DMS79 treated with DMSO at 0.1 percent for 48 hours (cell line): Measurements from ENCODE around the gene MGAT4A.
"Not testable (repeated sequence)": the region's sequence is repeated elsewhere in the genome, so short reads cannot be mapped to it uniquely, and the experiment has no call there.

Experiments used
- DNase-seq: peaks from one replicate; lab custom pipeline; 2025; lab: John Stamatoyannopoulos, UW

MGAT4A gene

DNA sequence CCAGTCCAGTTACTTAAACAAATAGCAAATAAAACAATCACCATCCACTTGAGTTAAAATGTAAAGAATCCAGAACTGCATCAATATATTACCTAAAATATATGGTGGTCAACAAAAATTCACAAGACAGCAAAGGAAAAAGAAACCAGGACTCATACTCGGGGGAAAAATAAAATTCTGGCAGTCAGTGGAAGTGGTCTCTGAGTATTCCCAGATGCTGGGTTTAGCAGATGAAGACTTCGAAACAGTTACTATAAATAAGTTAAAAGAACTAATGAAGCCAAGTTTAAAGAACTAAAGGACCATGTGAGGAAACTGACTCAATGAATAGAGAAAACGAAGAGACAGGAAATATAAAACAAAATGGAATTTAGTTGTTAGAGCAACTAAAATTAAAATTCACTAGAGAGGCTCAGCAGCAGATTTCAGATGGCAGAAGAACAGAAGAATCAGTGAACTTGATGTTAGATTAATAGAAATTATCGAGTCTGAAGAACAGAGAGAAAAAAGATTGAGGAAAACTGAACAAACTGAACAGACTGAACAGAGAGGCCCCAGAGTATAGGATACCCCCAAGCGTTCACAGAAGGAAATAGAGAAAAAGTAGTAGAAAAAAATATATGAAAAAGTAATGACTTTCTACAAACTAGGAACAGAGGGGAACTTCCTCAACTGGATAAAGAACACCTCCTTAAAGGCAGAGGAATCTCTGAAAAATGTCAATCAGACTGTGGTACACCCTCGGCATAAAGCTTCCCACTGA lies 27.9 kb downstream of the MGAT4A start:
- DNase-seq, result no peak

DNA sequence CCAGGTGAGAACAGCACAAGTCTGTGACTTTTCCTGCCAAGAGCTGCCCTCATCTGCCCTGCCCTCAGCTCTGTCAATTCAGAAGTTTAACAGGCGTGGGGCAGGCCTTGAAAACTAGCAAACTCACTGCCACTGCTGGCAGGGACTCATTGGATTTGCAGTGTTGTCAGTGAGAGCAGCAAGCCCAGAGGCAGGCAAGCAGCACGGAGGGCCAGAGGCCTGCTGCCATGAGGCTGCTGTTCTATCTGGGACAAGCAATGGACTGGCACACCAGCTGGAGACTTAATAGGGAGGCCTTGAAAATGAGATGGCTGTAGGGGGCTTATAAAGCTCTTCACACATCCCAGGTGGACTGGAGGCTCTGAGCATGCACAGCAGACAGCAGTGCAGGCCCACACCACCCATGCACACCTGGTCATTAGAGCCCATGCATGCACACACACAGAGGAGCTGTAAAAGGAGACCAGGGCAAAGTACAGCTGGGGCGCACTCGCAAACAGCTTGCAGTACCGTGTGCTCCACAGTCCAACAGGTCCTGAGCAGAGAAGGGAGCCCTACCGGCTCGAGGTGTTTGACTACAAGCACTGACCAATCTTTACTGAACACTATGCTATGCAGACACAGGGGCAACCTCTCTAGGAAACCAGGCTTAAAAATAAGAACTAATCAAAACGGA lies 28.7 kb downstream of the MGAT4A start:
- DNase-seq, result no peak

DNA sequence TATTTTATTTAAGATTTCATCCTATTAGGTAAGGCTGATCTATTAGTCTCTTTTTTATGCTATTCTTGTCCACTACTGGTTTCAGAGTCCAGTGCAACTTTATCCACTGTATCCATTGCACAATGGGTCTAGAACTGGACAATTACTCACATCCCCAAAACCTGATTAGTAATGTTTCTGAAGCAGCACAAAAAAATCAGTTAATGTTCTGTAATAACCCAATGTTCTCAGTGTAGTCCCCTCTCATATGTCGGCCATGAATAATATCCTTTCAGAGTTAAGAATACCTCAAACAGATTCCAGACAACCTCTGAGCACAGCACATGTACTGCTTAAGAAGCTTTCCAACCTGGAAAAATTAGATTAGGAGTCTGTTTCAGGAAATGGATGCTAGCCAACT lies 29.7 kb downstream of the MGAT4A start:
- no peak for DNase-seq

DNA sequence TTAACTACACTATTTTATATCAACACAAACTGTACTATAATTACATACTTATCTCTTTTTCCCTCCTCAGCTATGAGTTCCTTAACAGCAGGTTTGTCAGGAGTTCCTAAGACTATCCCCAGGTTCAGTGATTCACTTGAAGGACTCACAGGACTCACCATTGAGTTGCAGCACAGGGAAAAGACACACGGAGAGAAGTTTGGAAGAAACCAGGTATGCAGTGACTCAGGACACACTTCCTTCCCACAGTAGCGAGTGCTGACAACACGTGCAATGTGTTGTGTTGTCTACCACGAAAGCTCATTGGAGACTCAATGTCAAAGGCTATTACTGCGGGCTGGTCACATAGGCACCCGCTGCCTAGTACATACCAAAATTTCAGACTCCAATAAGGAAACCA lies 32.0 kb downstream of the MGAT4A start:
- no peak for DNase-seq

DNA sequence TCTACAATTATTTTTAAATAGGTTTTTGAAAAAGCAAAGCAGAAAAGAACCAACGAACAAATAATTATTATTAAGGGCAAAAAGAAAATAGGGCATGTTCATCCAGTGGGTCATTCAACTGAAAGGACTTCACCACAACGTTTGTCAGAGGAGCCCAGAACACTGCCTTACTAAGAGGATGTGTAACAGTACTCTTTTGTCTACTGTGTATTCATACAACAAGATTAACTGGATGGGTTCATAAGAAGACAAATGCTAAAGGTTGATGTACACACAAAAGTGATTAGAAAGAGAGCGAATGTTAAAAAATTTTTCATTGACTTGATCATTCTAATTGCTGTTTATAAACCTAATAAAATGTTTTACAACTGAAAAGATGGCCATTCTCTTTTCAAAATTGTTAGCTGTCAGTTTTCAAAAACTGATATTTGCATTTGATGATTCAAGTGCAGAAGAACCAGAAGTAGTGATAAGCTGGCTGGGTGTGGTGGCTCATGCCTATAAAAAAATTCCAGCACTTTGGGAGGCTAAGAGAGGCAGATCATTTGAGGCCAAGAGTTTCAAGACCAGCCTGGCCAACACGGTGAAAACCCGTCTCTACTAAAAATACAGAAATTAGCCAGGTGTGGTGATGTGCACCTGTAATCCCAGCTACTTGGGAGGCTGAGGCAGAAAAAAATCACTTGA lies 33.1 kb downstream of the MGAT4A start:
- DNase-seq, result no peak

DNA sequence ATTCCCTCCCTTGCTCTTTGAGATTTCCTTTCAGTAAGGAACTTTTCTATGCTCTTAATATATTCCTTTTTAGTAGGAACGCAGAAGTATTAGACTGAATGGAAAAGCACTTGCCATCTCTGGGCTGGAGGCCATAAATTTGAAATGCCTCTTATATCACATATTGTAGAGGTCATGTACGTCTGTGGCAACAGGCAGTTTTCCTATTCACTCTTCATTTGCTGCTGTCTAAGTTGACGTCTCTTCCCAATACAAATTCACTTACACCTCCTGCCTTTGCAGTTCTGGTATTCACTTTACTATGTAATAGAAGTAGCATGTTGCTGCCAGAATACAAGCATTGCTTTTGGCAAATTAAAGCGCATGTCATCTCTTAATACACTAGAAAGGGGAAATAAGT lies 34.7 kb downstream of the MGAT4A start:
- no peak for DNase-seq

DNA sequence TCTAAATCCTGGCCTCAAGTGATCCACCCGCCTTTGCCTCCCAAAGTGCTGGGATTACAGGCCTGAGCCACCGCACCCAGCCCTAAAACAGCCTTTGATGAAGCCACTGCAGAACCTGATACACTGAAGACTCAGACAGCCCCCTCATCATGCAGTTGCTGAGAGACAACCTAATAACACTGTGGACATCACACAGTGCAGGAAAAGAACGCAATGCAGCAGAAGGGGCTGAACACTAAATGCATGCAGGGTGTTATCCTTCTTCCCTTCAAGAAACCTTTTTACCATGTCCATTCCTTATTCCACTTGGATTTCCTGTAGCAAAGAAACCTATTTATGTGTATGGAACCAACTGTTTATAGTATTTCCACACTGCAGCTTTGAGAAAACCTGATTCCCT lies 35.7 kb downstream of the MGAT4A start:
- DNase-seq, result no peak

DNA sequence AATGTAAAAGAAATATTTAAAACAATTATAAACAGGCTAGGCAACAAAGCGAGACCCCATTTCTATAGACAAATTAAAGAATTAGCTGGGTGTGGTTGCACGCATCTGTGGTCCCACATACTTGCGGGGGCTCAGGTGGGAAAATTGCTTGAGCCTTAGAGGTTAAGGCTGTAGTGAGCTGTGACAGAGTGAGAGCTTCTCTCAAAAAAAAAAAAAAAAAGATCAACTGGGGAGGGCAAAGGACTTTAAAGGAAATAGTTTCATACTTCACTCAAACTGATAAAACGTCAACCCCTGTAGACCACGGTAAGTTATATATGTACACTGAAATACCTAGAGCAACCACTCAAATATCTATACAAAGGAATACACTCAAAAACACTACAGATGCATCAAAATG lies 37.5 kb downstream of the MGAT4A start:
- DNase-seq, result no peak

DNA sequence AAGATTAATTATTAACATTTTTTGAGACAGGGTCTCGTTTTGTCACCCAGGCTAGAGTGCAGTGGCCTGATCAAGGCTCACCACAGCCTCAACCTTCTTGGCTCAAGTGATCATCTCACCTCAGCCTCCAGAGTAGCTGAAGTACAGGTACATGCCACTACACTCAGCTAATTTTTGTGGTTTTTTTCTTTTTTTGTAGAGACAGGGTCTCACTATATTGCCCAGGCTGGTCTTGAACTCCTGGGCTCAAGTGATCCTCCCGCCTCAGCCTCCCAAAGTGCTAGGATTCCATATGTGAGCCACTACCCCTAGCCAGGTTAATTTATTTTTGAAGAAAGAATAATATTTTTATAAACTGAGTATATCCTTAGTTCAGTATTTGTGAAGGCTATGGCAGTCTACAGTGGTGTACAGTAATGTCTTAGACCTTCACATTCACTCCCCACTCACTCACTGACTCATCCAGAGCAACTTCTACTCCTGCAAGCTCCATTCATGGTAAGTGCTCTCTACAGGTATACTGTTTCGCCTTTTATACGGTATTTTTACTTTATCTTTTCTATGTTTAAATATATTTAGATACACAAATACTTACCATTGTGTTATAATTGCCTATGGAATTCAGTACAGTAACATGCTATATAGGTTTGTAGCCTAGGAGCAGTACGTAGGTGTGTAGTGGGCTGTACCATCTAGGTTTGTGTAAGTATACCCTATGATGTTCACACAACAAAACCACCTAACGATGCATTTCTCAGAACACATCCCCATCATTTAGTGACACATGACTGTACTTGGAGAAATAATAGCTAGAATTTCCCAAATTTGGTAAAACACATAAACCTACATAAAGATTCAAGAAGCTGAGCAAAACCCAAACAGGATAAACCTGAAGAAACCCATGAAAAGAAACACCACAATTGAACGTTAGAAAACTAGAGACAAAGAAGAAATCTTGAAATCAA lies 38.6 kb downstream of the MGAT4A start:
- no peak for DNase-seq

DNA sequence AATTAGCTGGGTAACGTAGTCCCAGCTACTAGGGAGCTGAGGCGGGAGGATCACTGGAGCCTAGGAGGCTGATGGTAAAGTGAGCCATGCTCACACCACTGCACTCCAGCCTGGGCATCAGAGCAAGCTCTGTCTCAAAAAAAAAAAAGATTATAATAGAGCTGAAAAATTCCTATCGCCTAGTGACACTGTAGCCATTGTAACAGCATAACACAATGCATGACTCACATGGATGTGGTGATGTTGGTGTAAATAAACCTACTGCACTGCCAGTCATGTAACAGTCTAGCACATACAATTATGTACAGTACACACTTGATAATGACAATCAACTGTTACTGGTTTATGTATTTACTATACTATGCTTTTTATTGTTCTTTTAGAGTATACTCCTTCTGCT lies 39.6 kb downstream of the MGAT4A start:
- DNase-seq, result no peak

DNA sequence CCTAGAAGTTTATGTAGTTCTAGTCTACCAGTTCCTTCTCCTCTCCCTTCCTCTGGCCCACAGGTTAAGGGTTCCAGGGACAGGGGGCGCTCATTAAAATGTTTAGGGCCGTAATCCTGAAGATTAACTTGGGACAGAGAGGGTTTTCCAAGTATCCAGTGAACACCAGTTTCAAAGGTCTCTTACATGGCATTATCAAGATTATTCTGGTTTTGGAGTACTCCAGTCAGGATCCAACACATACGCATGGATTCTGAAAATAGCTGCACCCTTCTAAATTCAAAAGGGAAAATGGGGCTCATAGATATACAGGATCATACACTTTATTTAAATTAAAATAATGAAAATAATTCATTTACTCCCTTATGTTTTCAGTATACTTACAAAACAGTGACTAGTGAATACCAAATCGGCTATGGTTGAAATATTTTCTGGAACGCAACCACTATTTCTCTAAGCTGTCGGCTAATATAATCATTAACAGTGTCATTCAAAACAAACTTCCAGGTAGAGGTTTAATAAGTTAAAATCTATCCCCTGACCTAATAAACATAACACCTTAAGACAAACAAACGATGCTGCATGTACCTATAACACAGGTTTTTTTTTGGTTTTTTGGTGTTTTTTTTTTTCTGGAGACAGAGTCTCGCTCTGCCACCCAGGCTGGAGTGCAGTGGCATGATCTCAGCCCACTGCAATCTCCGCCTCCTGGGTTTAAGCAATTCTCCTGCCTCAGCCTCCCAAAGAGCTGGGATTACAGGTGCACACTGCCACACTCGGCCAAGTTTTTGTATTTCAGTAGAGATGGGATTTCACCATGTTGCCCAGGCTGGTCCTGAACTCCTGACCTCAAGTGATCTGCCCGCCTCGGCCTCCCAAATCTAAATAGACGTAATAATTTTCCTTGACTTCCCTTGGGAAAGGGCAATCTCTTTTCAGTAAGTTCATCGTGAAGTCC lies 44.7 kb downstream of the MGAT4A start:
- DNase-seq, result no peak

DNA sequence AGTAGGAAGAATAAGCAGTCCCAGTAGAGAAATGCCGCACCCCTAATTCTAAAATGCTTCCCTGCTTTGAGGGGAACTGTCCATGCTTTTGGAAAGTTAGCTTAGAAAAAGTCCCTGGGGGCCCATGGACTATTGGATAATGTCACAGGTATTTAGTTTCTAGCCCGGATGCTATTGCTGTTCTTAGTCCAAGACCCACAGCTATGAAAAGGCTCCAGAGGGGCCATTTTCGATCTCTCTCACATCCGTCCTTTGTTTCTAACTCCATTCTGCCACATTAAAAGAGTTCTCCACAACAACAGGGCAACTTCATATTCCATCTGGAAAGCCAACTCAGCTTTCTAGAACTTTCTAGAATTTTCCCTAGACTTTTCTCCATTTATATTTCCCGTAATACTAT lies 47.2 kb downstream of the MGAT4A start:
- DNase-seq, result no peak

DNA sequence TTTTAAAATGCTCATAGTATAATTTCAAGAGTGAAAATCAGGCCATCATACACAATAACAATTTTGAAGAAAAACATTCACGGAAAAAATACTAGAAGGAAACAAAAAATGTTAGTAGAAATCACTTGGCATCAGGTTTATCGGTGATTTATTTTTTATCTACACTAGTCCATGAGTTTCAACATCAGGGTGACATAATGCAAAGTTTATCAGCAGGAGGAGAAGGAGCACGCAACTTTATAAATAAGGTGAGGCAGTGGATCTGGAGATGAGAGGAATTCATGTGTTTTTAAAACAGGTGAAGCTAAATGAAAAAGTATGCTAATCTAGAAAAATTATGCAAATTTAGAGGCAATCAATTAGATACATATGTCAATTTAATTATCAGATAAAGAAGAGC lies 54.2 kb downstream of the MGAT4A start:
- DNase-seq, result no peak

DNA sequence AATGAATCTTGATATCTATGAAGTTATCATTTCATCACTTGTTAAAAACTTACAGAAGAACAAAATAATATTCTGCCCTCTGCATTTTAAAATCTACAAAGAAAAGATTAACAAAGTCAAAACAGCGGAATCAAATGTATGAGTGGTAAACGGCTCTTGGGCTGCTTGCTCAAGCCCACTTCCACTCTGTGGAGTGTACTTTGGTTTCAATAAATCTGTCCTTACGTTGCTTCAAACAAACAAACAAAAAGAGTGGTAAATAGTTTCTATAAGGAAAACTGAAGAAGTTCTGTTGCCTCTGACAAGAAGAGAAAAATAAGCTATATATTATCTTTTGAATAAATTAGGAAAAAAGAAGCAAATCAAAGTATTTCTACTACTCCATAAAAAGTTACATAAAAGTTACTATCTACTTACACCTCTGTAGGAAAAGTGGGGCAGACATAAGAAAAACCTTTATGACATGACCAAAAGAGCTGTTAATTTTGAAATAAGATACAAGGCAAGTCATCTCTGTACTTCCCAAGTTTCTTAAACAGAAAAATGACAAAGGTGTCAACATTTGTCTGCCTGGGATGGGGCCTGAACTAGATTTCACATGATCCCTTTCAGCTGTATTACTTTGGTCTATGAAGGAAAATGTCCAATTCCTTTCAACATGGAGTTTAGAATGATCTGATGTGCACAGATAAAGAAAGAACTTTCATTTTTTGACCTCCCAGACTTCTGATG lies 56.5 kb downstream of the MGAT4A start:
- no peak for DNase-seq

DNA sequence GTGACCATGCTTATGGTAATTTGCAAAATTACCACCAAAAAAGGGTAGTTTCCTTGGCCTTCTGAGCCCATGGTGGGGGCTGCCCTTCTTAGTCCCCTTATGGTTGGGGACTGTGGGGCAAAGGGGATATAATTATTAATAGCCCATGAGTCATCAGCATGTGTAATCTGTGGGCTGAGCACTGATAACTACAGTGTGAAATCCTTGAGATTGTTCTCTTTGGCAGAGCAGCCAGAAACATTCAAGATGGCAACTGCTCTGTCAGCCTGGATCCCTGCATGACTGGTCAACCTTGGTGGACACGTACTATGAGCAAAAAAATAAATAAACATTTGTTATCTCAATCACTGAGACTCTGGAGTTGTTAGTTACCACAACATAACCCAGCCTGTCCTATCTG lies 61.3 kb downstream of the MGAT4A start:
- DNase-seq, result no peak

DNA sequence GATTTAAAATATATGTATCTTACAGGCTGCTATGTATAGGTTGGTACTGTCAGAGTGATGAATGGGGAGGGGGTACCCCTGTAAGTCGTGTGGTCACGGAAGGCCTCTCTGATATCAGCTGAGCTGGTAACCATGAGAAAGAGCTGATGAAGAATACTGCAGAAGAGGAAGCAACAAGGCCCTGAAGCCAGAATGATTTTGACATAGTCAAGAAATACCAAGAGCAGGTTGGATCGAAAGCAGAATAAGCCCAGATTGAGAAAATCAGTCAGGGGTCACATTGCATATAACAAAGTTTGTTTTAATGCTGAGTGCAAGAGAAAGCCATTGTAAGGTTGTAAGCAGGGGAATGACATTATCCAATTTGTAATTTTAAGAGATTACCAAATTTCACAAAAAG lies 65.3 kb downstream of the MGAT4A start:
- DNase-seq, result no peak

DNA sequence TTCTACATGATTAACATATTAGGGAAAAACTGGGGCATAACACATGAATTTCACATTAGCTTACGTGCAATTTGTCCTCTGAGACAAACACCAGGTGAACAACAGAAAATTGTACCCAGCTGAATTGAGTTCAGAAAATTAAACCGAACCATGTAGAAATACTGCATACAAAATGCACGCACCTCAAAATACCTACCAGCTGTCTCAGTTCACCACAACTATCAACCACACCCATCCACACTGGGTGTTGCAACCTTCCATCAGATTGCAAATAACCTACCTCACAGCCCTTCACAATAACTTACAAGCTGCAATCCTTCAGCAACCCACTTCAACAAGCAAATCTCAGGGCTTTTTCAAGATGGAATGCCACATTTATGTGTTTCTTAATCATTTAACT lies 66.6 kb downstream of the MGAT4A start:
- no peak for DNase-seq

DNA sequence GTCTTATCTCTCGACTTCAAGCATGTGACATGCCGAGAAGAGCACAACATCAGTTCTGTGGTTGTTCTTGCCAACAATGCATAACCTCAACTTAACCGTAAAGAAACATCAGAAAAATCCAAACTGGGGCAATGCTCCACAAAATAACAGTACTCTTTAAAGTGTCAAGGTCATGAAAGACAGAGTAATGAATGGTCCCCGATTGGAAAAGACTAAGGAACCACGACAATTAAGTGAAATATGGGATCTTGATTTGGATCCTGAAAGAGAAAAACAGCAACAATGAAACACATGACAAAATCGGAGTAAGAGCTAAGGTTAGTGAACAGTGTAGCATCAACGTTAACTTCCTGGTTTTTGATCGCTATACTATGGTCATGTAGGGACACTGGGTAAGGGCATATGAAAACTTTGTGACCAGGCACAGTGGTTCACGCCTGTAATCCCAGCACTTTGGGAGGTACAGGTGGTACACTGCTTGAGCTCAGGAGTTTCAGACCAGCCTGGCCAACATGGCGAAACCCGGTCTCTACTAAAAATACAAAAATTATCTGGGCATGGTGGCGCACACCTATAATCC lies 67.3 kb downstream of the MGAT4A start:
- DNase-seq, result no peak

DNA sequence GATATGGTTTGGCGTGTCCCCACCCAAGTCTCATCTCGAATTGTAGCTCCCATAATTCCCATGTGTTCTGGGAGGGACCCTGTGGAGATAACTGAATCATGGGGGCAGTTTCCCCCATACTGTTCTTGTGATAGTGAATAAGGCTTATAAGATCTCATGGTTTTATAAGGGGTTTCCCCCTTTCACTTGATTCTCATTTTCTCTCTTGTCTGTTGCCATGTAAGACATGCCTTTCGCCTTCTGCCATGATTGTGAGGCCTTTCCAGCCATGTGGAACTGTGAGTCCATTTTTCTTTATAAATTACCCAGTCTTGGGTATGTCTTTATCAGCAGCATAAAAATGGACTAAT lies 71.5 kb downstream of the MGAT4A start:
- not testable (repeated sequence) for DNase-seq
